MM.1S (cell line): ENCODE measurements around the gene DHRSX.

Source experiments
- EZH2phosphoT487 ChIP-seq: fragments of 300-600 bp; sonication (generic); IDR thresholded peaks from 2 replicates; pipeline ENCODE4 v1.6.1; 2018; ENCODE audit warnings: antibody characterized with exemption, low read length
- TF ChIP-seq, protein P1 (sequence below): fragments of 300-600 bp; sonication (generic); IDR thresholded peaks from 2 replicates; pipeline ENCODE4 v1.5.1; 2016; ENCODE audit warnings: antibody characterized with exemption, low read length, mixed read lengths

DNA sequence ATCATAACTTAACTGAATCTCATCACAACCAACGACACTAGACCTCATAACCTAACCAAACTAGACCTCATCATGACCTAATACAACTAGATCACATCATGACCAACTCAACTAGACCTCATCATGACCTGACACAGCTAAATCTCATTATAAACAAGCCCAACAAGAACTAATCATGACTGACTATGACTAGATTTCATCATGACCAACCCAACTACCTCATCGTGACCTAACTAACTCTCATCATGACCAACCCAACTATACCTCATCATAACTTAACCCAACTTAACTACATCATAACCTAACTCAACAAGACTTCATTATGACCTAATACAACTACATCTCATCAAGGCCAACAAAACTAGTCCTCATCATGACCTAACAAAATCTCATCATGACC lies 86.8 kb downstream of the DHRSX start:
- TF ChIP-seq, protein P1, sequence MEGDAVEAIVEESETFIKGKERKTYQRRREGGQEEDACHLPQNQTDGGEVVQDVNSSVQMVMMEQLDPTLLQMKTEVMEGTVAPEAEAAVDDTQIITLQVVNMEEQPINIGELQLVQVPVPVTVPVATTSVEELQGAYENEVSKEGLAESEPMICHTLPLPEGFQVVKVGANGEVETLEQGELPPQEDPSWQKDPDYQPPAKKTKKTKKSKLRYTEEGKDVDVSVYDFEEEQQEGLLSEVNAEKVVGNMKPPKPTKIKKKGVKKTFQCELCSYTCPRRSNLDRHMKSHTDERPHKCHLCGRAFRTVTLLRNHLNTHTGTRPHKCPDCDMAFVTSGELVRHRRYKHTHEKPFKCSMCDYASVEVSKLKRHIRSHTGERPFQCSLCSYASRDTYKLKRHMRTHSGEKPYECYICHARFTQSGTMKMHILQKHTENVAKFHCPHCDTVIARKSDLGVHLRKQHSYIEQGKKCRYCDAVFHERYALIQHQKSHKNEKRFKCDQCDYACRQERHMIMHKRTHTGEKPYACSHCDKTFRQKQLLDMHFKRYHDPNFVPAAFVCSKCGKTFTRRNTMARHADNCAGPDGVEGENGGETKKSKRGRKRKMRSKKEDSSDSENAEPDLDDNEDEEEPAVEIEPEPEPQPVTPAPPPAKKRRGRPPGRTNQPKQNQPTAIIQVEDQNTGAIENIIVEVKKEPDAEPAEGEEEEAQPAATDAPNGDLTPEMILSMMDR = no peak
- TF ChIP-seq EZH2phosphoT487 = no peak
